GM12892 (cell line): ENCODE measurements around the gene TMEM203.

ENCODE experiments used
- POLR2A ChIP-seq: IDR thresholded peaks from 2 replicates; pipeline ENCODE4 v1.6.1; 2011; ENCODE audit warnings: low read depth, low read length, control low read depth
- POLR2AphosphoS5 ChIP-seq: IDR thresholded peaks from 2 replicates; pipeline ENCODE4 v1.6.1; 2011; ENCODE audit warnings: low read depth, low read length, control low read depth
- TAF1 ChIP-seq: IDR thresholded peaks from 2 replicates; pipeline ENCODE4 v1.6.1; 2011; ENCODE audit warnings: low read depth, mild to moderate bottlenecking, control low read depth, low read length, borderline replicate concordance

GRCh38 chr9:137192448-137192780, 13.0 kb downstream of the TMEM203 start:
- TF ChIP-seq POLR2A = no peak
- no peak for TF ChIP-seq POLR2AphosphoS5
- TF ChIP-seq TAF1 = no peak
